HUES48 (cell line): Measurements from ENCODE around the gene OAF.
"Not testable (repeated sequence)": the region's sequence is repeated elsewhere in the genome, so short reads cannot be mapped to it uniquely, and the experiment has no call there.

Source experiments
- H3K27ac ChIP-seq: one replicate; pipeline ENCODE4 v1.7.0; 2013; ENCODE audit warnings: low read depth, low read length, inconsistent platforms
- H3K27me3 ChIP-seq: 2 replicates; pipeline ENCODE4 v1.6.1; 2013; ENCODE audit warnings: mild to moderate bottlenecking, low read length; ENCODE audit not compliant: control insufficient read depth, insufficient read depth
- H3K36me3 ChIP-seq: 2 replicates; pipeline ENCODE4 v1.6.1; 2013; ENCODE audit warnings: low read length; ENCODE audit not compliant: control insufficient read depth, insufficient read depth
- H3K4me1 ChIP-seq: 2 replicates; pipeline ENCODE4 v1.6.1; 2013; ENCODE audit warnings: mild to moderate bottlenecking, low read length; ENCODE audit not compliant: control insufficient read depth, insufficient read depth
- H3K4me3 ChIP-seq: 2 replicates; pipeline ENCODE4 v1.5.1; 2013; ENCODE audit warnings: mild to moderate bottlenecking, low read depth, low read length
- H3K9ac ChIP-seq: 2 replicates; pipeline ENCODE4 v1.6.1; 2013; ENCODE audit warnings: mild to moderate bottlenecking, low read depth, low read length, moderate library complexity
- H3K9me3 ChIP-seq: 2 replicates; pipeline ENCODE4 v1.6.1; 2013; ENCODE audit warnings: low read length; ENCODE audit not compliant: control insufficient read depth, insufficient read depth

The OAF gene

DNA sequence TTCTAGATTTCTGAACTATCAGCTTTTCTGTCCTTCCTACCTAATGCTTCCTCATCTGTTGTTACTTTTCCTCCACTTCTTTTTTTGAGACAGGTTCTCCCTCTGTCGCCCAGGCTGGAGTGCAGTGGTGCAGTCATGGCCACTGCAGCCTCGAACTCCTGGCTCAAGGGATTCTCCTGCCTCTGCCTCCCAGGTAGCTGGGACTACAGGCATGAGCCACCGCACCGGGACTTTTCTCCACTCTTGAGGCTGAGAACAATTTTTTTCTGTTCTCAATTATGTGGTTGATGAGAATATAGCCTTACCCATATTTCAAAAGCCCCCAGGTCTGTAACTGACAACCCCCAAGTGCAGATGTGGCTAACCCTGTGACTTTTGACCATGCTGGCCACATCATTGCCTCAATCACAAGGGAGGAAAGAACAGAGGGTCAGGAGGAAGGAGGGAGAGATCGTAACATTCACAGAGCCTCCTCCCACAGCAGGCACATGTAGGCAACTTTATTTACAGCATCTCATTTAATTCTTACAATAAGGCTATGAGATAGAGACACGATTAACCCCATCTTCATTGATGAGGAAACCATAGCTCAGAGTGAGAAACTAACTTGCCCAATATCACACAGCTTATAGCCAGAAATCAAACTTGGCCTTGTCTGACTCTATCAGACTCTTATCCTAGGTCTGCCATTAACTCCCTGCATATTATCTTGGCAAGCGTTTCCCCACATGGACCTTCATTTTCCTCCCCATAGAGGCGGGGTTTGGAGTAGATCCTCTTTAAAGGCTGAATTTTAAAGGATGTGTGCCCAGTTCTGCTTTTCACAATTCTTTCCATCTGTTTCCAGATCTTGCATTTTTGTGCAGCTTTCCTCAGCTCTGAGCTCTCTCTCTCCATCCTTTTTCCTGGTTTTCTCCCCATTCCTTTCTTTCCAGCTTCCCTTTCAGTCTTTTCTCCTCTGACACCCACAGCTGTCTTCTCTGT is 38.7 kb downstream of the OAF start:
- Histone ChIP-seq H3K9ac (no peak overlapping the region), H3K27ac (peak overlapping the region; percentile 92), H3K9me3 (no peaks in the 10 kb centered on the region), H3K4me1 (peaks cover 46% of the 10 kb centered on the region), H3K36me3 (no peaks in the 10 kb centered on the region), H3K27me3 (peaks cover 8% of the 10 kb centered on the region; the same call in 1 of the 2 replicates), H3K4me3 (no peak overlapping the region)

GRCh38 chr11:120253377-120253776 is 42.5 kb downstream of the OAF start:
- H3K9me3 ChIP-seq, H3K9ac ChIP-seq, H3K36me3 ChIP-seq, H3K27ac ChIP-seq, H3K4me3 ChIP-seq: not testable (repeated sequence)
- peaks cover 16% of the 10 kb centered on the region; the same call in 1 of the 2 replicates for H3K27me3 ChIP-seq
- peaks cover 34% of the 10 kb centered on the region for H3K4me1 ChIP-seq

GRCh38 chr11:120254788-120255518 is 44.1 kb downstream of the OAF start:
- no peak overlapping the region for H3K9ac ChIP-seq
- no peaks in the 10 kb centered on the region for H3K36me3 ChIP-seq
- H3K27me3 ChIP-seq, result peaks cover 16% of the 10 kb centered on the region; the same call in 1 of the 2 replicates
- peak overlapping the region; percentile 83 for H3K27ac ChIP-seq
- H3K9me3 ChIP-seq, result no peaks in the 10 kb centered on the region
- H3K4me3 ChIP-seq, result peak overlapping the region; percentile 53
- peaks cover 24% of the 10 kb centered on the region for H3K4me1 ChIP-seq

DNA sequence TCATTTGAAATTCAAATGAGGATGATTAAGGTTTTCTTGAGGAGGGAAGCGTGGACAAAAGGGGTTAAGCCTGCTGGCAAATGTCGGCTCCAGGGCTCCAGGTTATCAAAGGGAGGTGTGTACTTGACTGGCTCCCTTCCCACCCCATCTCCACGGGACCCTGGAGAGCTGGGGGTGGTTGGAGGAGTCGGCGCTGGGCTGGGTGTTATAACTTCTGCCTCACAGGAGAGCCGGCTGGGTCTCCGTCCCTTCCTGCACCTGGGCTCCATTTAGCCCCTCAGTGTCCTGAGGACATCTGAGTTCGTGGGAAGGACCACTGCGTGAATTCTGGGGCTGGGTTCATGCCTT is 44.7 kb downstream of the OAF start:
- Histone ChIP-seq H3K4me3 (peak overlapping the region; percentile 53), H3K27ac (peak overlapping the region; percentile 79), H3K27me3 (peaks cover 11% of the 10 kb centered on the region; the same call in 1 of the 2 replicates), H3K9ac (peak overlapping the region; percentile 47), H3K36me3 (no peaks in the 10 kb centered on the region), H3K4me1 (peaks cover 27% of the 10 kb centered on the region), H3K9me3 (no peaks in the 10 kb centered on the region)

GRCh38 chr11:120256178-120256577 is 45.3 kb downstream of the OAF start:
- Histone ChIP-seq H3K36me3 (no peaks in the 10 kb centered on the region), H3K9me3 (no peaks in the 10 kb centered on the region), H3K4me3 (no peak overlapping the region), H3K27me3 (peaks cover 11% of the 10 kb centered on the region; the same call in 1 of the 2 replicates), H3K9ac (0 out of 2 replicates have a peak overlapping the region, but pooled peaks have one; percentile 47), H3K27ac (peak overlapping the region; percentile 79), H3K4me1 (peaks cover 28% of the 10 kb centered on the region)

DNA sequence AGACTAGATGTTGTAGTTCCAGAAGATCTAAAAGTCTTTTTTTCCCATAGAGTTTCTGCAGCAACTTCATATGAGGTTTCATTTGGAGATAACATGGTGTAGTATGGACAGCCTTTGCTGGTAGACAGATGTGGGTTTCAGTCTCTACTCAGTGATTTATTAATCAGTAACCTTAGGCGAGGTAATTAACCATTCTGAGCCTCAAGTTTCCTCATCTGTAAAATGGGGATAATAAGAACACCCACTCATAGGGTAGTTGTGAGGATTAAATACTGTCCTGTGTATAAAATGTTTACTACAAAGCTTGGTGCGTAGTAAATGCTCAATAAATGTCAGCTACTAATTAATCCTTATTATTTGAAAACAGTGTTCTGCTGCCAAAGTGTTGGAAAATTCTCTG is 45.9 kb downstream of the OAF start:
- Histone ChIP-seq H3K36me3 (no peaks in the 10 kb centered on the region), H3K4me3 (no peak overlapping the region), H3K4me1 (peaks cover 34% of the 10 kb centered on the region), H3K9me3 (no peaks in the 10 kb centered on the region), H3K9ac (no peak overlapping the region), H3K27me3 (peaks cover 11% of the 10 kb centered on the region; the same call in 1 of the 2 replicates), H3K27ac (no peak overlapping the region)

GRCh38 chr11:120257346-120257745 is 46.5 kb downstream of the OAF start:
- H3K9ac ChIP-seq, result no peak overlapping the region
- H3K4me3 ChIP-seq, result no peak overlapping the region
- H3K27ac ChIP-seq, result no peak overlapping the region
- no peaks in the 10 kb centered on the region for H3K36me3 ChIP-seq
- H3K4me1 ChIP-seq, result peaks cover 34% of the 10 kb centered on the region
- no peaks in the 10 kb centered on the region for H3K9me3 ChIP-seq
- peaks cover 11% of the 10 kb centered on the region; the same call in 1 of the 2 replicates for H3K27me3 ChIP-seq

GRCh38 chr11:120258661-120259060 is 47.8 kb downstream of the OAF start:
- Histone ChIP-seq H3K36me3 (no peaks in the 10 kb centered on the region), H3K27ac (no peak overlapping the region), H3K9me3 (no peaks in the 10 kb centered on the region), H3K4me1 (peaks cover 34% of the 10 kb centered on the region), H3K9ac (no peak overlapping the region), H3K27me3 (peaks cover 11% of the 10 kb centered on the region; the same call in 1 of the 2 replicates), H3K4me3 (no peak overlapping the region)

DNA sequence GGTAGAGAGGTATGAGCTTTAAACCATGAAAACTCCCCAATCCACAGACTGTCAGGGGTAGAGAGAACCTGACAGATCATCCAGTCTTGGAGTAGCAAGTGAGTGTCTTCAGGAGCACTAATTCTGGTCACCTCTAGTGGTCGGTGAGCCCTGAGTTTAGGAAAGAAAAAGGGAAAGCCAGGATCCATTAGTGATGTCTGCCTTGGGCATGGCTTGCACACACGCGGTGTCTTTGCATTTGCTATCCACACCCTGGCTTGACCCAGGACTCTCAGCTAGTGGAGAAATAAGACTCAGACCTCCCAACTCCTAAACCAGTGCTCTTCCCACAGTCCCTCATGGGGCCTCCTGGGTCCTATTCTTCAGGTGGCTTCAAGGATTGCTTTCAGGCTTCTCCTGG is 48.4 kb downstream of the OAF start:
- no peaks in the 10 kb centered on the region for H3K36me3 ChIP-seq
- peaks cover 33% of the 10 kb centered on the region for H3K4me1 ChIP-seq
- no peak overlapping the region for H3K27ac ChIP-seq
- no peaks in the 10 kb centered on the region for H3K9me3 ChIP-seq
- peaks cover 11% of the 10 kb centered on the region; the same call in 1 of the 2 replicates for H3K27me3 ChIP-seq
- H3K9ac ChIP-seq, result no peak overlapping the region
- no peak overlapping the region for H3K4me3 ChIP-seq

DNA sequence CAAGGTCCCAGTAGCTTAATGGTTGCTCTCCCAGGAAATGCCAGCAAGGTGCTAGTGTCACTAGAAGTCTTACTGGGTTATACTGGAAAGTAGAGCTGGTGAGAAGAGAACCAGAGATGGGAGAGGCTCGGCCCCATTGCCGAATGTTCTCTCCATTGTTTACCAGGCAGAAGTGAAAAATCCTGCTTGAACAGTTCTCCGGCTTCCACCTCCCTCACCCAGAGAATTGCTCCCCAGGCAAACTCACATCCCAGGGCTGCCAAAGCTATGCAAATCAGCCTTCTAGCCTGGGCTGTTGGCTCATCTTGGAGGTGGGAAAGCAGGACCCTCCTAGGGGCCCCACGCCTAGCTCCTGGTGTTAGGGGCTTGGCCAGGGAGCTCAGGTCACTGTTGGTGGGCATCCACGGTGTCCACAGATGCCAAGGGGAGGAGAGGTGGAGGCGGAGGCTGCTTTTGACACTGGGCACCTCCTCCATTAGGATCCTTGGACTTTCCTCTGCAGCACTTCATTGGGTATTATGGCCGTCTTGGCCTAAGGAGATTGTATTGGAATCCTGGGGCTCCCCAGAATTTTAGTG is 49.2 kb downstream of the OAF start:
- Histone ChIP-seq H3K36me3 (no peaks in the 10 kb centered on the region), H3K27me3 (peaks cover 8% of the 10 kb centered on the region; the same call in 1 of the 2 replicates), H3K27ac (no peak overlapping the region), H3K9me3 (no peaks in the 10 kb centered on the region), H3K9ac (no peak overlapping the region), H3K4me1 (peaks cover 24% of the 10 kb centered on the region), H3K4me3 (no peak overlapping the region)
